Endothelial cell of umbilical vein (primary cell): ENCODE data around the gene PDE1C. TPM values are rescaled to one million over a fixed set of nuclear protein-coding genes. Genes with fewer than 3 reads are reported as not detected.

ENCODE experiments used
- BruUV-seq: library from RNA; stranded (reverse); fragments of 400-500 nt; replicated peaks from 2 replicates; lab custom pipeline; 2021; lab: Mats Ljungman, UMichigan
- CTCF ChIA-PET: fragments of 300-600, 350-600 bp; sonication (Branson Sonifier 250); formaldehyde crosslinking; loops from one replicate; lab custom pipeline; 2021; ENCODE audit warnings: antibody characterized with exemption, inconsistent platforms; lab: Charles Lee
- POLR2A ChIA-PET: fragments of 300-600, 350-600 bp; sonication (Branson Sonifier 250); formaldehyde crosslinking; loops from one replicate; lab custom pipeline; 2021; ENCODE audit warnings: antibody characterized with exemption, inconsistent platforms; lab: Charles Lee
- DNase-seq: peaks from one replicate; pipeline ENCODE4 v3.0.0-alpha.2; 2011; ENCODE audit warnings: low read depth, low spot score
- FAIRE-seq: peaks from 2 replicates; lab custom pipeline; 2011; peaks lifted over from hg19 to GRCh38; lab: Jason Lieb, UNC
- H2AFZ ChIP-seq: 2 replicates; pipeline ENCODE4 v1.6.0; 2012; ENCODE audit warnings: low read depth, low read length, control low read depth, inconsistent platforms
- H3K27ac ChIP-seq: 2 replicates; pipeline ENCODE4 v1.5.1; 2011; ENCODE audit warnings: low read depth, mild to moderate bottlenecking, control low read depth, low read length, moderate library complexity; ENCODE audit not compliant: insufficient read depth
- H3K27me3 ChIP-seq, 2 experiments: 2 replicates each; pipeline versions ENCODE4 v1.6.0 to v1.6.1; 2011; ENCODE audit warnings: low read length in 2 of 2, mixed read lengths in 1 of 2; ENCODE audit not compliant: control insufficient read depth in 2 of 2, insufficient read depth in 2 of 2
- H3K36me3 ChIP-seq, 2 experiments: 2 replicates in 1 of 2; 3 replicates in 1 of 2; pipeline ENCODE4 v1.5.1; 2011; ENCODE audit warnings: low read length in 2 of 2, mild to moderate bottlenecking in 1 of 2, moderate library complexity in 1 of 2; ENCODE audit not compliant: control insufficient read depth in 2 of 2, insufficient read depth in 2 of 2; ENCODE audit errors: extremely low read depth in 1 of 2
- H3K4me1 ChIP-seq: 3 replicates; pipeline ENCODE4 v1.5.1; 2011; ENCODE audit warnings: mild to moderate bottlenecking, low read length; ENCODE audit not compliant: control insufficient read depth, insufficient read depth; ENCODE audit errors: extremely low read depth
- H3K4me2 ChIP-seq: 2 replicates; pipeline ENCODE4 v1.6.1; 2011; ENCODE audit warnings: low read length, control low read depth, mixed read lengths; ENCODE audit not compliant: insufficient read depth
- H3K4me3 ChIP-seq, 3 experiments: fragments of 200-600 bp in 1 of 3; sonication (generic), shearing (Covaris generic) in 1 of 3; replicated peaks in 1 of 3; 2 replicates each; pipeline ENCODE4 v1.5.1; 2011 to 2016; ENCODE audit warnings: control low read depth in 3 of 3, low read length in 3 of 3, mild to moderate bottlenecking in 2 of 3, inconsistent platforms in 1 of 3, low read depth in 1 of 3, moderate library complexity in 1 of 3; ENCODE audit not compliant: insufficient read depth in 1 of 3
- H3K79me2 ChIP-seq: 2 replicates; pipeline ENCODE4 v1.6.0; 2012; ENCODE audit warnings: low read length, inconsistent platforms; ENCODE audit not compliant: control insufficient read depth, insufficient read depth
- H3K9ac ChIP-seq: replicated peaks from 2 replicates; pipeline ENCODE3; 2011; ENCODE audit warnings: low read length, control low read depth; ENCODE audit not compliant: insufficient read depth; ENCODE audit errors: extremely low read depth
- H3K9me1 ChIP-seq: replicated peaks from 3 replicates; pipeline ENCODE4 v1.6.0; 2011; ENCODE audit warnings: mild to moderate bottlenecking, low read length; ENCODE audit not compliant: control insufficient read depth, insufficient read depth; ENCODE audit errors: extremely low read depth
- H3K9me3 ChIP-seq: replicated peaks from 2 replicates; pipeline ENCODE4 v1.5.1; 2012; ENCODE audit warnings: low read length, inconsistent platforms; ENCODE audit not compliant: control insufficient read depth, insufficient read depth
- H4K20me1 ChIP-seq: replicated peaks from 2 replicates; pipeline ENCODE3; 2011; ENCODE audit warnings: mild to moderate bottlenecking, low read length; ENCODE audit not compliant: control insufficient read depth, insufficient read depth; ENCODE audit errors: extremely low read depth
- CTCF ChIP-seq, 2 donors: IDR thresholded peaks; 1 replicate in 1 of 2; 2 replicates in 1 of 2; pipeline ENCODE4 v1.5.1; 2011; ENCODE audit warnings: low read length in 2 of 2, mild to moderate bottlenecking in 2 of 2, moderate library complexity in 2 of 2, control low read depth in 1 of 2, inconsistent platforms in 1 of 2, low read depth in 1 of 2; ENCODE audit not compliant: insufficient read depth in 1 of 2; ENCODE audit errors: extremely low read depth in 1 of 2
- EZH2 ChIP-seq: IDR thresholded peaks from 2 replicates; pipeline ENCODE4 v1.6.1; 2012; ENCODE audit warnings: borderline replicate concordance, low read depth, mild to moderate bottlenecking, moderate library complexity, low read length, inconsistent platforms; ENCODE audit not compliant: severe bottlenecking
- FOS ChIP-seq: IDR thresholded peaks from 2 replicates; pipeline ENCODE4 v1.6.1; 2011; ENCODE audit warnings: mild to moderate bottlenecking, low read length, moderate library complexity, borderline replicate concordance; ENCODE audit not compliant: insufficient read depth
- GATA2 ChIP-seq: IDR thresholded peaks from 2 replicates; pipeline ENCODE4 v1.7.0; 2011; ENCODE audit warnings: low read depth, mild to moderate bottlenecking, moderate library complexity, mixed read lengths, low read length; ENCODE audit not compliant: insufficient read length, insufficient read depth
- JUN ChIP-seq: IDR thresholded peaks from 2 replicates; pipeline ENCODE4 v1.6.1; 2011; ENCODE audit warnings: borderline replicate concordance, low read depth; ENCODE audit not compliant: insufficient read length, insufficient read depth
- MAX ChIP-seq: IDR thresholded peaks from 2 replicates; pipeline ENCODE4 v1.6.1; 2011; ENCODE audit not compliant: insufficient read depth, insufficient read length
- MYC ChIP-seq: IDR thresholded peaks from one replicate; pipeline ENCODE4 v1.6.1; 2011; ENCODE audit warnings: mild to moderate bottlenecking, low read depth, low read length
- POLR2A ChIP-seq: IDR thresholded peaks from 2 replicates; pipeline ENCODE4 v1.6.1; 2012; ENCODE audit warnings: low read depth, mild to moderate bottlenecking, control low read depth, low read length
- POLR2AphosphoS5 ChIP-seq: IDR thresholded peaks from 2 replicates; pipeline ENCODE4 v1.6.1; 2012; ENCODE audit warnings: low read depth, mild to moderate bottlenecking, control low read depth, low read length, moderate library complexity; ENCODE audit not compliant: insufficient read depth
- dilution Hi-C: fragments of 300-500 bp; cut with MboI; formaldehyde crosslinking; loops from one replicate; pipeline ENCODE4 v1.15.0; 2019; ENCODE audit warnings: low sequenced_read_pairs; ENCODE audit not compliant: extremely low pct_ligation_motif_present
- intact Hi-C: fragments of 100-400 bp; cut with micrococcal nuclease; formaldehyde crosslinking; loops from one replicate; pipeline ENCODE4 v1.10.0; 2022
- polyA plus RNA-seq, 4 experiments: library from polyadenylated mRNA; depleted of rRNA in 3 of 4; stranded (reverse) in 3 of 4; unstranded in 1 of 4; fragments of >200 nt; gene quantifications; 2 replicates each; pipeline versions ENCODE4 v1.2.1 to v1.2.3, GENCODE V29; 2011 to 2012; ENCODE audit warnings: missing spikeins in 1 of 4
- total RNA-seq: library from RNA; stranded (reverse); gene quantifications from 2 replicates; pipeline ENCODE4 v1.2.3, GENCODE V29; 2021

Gene PDE1C
- total and polyA plus RNA-seq, 2 donors (not counting 3 experiments of a cell fraction or from before 2014, with no cell fraction given): 0.90 to 3.1 TPM

- ChIA-PET POLR2A (no interaction called here), CTCF (no interaction called here)
- no peaks in the 10 kb centered on the region for H3K9me3 ChIP-seq
- H3K79me2 ChIP-seq: no peaks in the 10 kb centered on the region
- no peak overlapping the region for H3K4me3 ChIP-seq
- no peak overlapping the region for H3K27ac ChIP-seq
- H3K4me2 ChIP-seq: no peak overlapping the region
- peaks cover 0 to 2% of the 10 kb centered on the region in 2 experiments for H3K27me3 ChIP-seq
- FAIRE-seq (no peak), DNase-seq (no peak)
- H3K4me1 ChIP-seq: no peaks in the 10 kb centered on the region
- no peak overlapping the region for H3K9ac ChIP-seq
- dilution Hi-C loops (no loop called here), intact Hi-C loops (no loop called here)
- no peaks in the 10 kb centered on the region for H3K36me3 ChIP-seq
- no TSS peak for BruUV-seq
- no peak overlapping the region for H2AFZ ChIP-seq
- no peaks in the 10 kb centered on the region for H4K20me1 ChIP-seq
- H3K9me1 ChIP-seq: no peaks in the 10 kb centered on the region
- TF ChIP-seq EZH2 (no peak), CTCF (IDR thresholded peaks at IDR 0.05; ENCODE audit: extremely low read depth in 1 of 2, insufficient read depth in 1 of 2, low read depth in 1 of 2, low read length in 2 of 2) (no peak), POLR2A (no peak), MYC (no peak), FOS (no peak)
These were observed 25.0 kb downstream of the PDE1C start for GRCh38 chr7:32045228-32045627.

GRCh38 chr7:32044739-32045138, 25.5 kb downstream of the PDE1C start:
- no peak overlapping the region for H3K27ac ChIP-seq
- no TSS peak for BruUV-seq
- H3K9me3 ChIP-seq: no peaks in the 10 kb centered on the region
- DNase-seq (no peak), FAIRE-seq (no peak)
- TF ChIP-seq JUN: no peak
- TF ChIP-seq FOS: no peak
- TF ChIP-seq CTCF (IDR thresholded peaks at IDR 0.05; ENCODE audit: extremely low read depth in 1 of 2, insufficient read depth in 1 of 2, low read depth in 1 of 2, low read length in 2 of 2): no peak
- TF ChIP-seq MAX: no peak
- no peak for TF ChIP-seq POLR2A
- TF ChIP-seq EZH2: no peak
- TF ChIP-seq MYC: no peak
- TF ChIP-seq GATA2: no peak
- TF ChIP-seq POLR2AphosphoS5: no peak
- H3K4me3 ChIP-seq: no peak overlapping the region
- ChIA-PET POLR2A (no interaction called here), CTCF (no interaction called here)
- H4K20me1 ChIP-seq: no peaks in the 10 kb centered on the region
- peaks cover 0 to 2% of the 10 kb centered on the region in 2 experiments for H3K27me3 ChIP-seq
- dilution Hi-C loops (no loop called here), intact Hi-C loops (no loop called here)
- no peaks in the 10 kb centered on the region for H3K79me2 ChIP-seq
- no peak overlapping the region for H2AFZ ChIP-seq
- no peak overlapping the region for H3K4me2 ChIP-seq
- H3K9ac ChIP-seq: no peak overlapping the region
- H3K4me1 ChIP-seq: no peaks in the 10 kb centered on the region
- no peaks in the 10 kb centered on the region for H3K9me1 ChIP-seq
- H3K36me3 ChIP-seq: no peaks in the 10 kb centered on the region
